ENCODE measurements around the gene IGF1R.

Gene IGF1R

DNA sequence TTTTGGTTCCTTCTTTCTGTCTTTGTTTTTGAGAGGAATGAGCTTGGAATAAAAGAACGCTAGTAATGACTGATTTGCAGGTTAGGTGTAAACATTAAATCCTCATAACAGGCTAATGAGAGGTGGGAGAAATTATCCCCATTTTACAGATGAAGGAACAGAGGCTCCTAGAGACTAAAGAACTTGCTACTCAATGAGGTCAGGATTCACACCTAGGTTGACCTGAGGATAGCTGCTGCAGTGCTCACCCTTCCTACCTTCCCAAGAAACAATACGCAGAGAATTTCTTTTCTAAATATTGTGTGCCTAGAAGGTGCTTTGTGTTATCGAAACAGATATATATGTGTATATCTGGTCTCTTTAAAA lies 106.3 kb downstream of the IGF1R start:
- DNase-seq = no peak

DNA sequence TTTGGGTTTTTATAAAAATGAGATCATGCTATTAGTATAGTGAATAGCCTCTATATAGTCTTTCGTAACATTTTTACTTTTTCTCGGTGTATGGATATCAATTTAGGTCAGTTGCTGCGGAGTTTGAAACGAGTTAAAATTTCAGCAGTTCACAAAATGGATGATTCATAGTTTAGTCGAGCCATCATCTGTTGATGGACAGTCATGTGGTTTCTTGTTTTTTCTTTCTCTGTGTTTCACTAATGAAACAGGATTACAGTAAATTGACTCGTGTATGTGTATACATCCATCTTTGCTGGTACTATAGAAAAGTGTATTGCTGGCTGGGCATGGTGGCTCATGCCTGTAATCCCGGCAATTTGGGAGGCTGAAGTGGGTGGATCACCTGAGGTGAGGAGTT lies 106.8 kb downstream of the IGF1R start:
- peak; percentile 43 for DNase-seq

DNA sequence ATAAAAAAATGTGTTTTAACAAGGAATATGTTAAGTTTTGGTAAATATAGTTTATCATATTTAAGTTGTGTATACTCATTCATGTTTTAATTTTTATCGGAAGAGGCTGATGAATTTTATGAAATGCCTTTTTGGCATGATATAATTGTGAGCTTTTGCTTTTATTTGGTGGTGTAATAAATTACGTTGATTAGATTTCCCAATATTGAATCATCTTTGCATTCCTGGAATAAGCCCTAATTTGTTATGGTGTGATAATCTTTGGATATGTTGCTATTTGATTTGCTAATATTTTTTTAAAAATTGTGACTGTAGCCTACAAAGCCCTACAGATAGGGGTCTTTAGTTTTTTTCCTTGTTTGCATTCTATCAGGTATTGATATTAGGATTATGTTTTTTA lies 107.4 kb downstream of the IGF1R start:
- DNase-seq = no peak

DNA sequence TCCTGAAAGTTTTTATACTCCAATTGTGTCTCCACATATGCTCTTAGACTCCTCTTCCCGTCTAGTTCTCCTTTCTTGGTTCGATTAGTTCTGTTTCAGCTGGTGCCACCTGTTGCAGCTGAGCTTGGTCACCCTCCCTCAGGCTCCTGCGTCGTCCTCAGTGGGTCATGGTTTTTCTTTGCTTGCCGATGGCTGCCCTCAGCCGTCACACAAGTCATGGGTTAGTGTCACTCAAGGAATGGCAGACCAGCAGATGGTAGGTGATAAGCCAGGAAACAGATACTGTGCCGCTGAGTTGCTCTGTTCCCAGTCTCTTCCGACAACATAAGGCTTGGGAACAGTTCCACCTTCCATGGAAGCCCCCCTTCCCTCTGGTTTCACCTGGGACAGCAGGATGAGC lies 109.9 kb downstream of the IGF1R start:
- no peak for DNase-seq

DNA sequence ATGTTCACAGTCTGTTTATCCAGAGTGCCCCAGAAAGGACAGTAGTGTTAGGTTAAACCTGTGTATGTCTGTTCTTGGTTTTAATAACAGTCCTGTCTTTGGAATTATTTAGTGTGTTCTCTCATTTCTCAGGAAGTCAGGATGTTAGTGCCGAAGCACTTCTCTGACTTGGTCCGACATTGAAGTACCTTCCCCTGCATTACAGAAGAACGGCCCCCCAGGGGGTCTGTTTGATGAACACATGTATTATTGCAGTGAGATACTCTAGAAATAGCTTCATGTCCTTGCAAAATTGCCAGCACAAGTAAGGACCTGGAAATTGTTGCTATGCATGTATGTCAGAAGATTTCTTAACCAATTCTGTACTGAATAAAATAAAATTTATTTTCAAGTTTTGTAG lies 110.9 kb downstream of the IGF1R start:
- no peak for DNase-seq

DNA sequence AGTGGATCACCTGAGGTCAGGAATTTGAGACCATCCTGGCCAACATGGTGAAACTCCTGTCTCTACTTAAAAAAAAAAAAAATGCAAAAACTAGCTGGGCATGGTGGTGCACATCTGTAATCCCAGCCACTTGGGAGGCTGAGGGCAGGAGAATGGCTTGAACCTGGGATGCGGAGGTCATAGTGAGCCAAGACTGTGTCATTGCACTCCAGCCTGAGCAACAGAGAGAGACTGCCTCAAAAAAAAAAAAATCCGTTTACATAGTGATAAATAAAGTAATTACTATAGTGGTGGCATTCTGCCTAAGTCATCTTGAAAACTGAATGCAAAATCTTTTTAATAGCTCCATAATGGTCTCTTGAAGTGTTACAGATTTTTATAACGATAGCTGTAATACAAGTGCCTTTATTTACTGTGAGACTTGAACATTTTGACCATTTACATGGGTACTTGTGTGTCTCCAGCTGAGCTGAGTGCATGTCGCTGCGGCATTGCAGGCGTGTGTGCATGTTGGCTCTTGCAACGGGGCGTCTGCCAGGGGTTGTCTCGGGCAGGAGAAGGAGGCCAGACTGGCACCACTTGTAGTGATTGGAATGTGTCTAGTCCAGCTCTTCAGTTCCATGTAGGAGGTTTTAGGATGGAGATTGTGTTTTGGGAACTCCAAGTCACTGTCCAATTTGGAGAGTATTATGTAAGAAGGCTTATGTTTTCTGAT lies 111.9 kb downstream of the IGF1R start:
- DNase-seq = no peak

DNA sequence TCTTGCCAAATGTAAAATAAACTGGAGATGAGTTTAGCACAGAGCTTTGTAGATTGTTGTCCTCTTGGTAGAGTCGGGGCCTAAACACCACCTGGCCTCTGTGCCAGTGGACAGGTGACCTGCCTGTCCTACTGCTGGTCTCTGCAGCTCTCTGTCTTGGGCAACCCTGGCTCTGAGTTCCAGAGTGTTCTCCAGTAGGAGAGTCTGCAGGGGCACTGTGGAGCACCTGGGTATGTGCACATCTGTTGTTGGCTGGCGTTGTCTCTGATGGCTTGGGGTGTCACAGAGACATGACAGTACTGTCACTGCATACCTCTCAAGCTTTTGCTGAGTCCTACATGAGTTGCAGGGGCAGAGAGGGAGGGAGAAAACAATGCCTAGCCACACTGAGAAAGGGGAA lies 112.6 kb downstream of the IGF1R start:
- no peak for DNase-seq

DNA sequence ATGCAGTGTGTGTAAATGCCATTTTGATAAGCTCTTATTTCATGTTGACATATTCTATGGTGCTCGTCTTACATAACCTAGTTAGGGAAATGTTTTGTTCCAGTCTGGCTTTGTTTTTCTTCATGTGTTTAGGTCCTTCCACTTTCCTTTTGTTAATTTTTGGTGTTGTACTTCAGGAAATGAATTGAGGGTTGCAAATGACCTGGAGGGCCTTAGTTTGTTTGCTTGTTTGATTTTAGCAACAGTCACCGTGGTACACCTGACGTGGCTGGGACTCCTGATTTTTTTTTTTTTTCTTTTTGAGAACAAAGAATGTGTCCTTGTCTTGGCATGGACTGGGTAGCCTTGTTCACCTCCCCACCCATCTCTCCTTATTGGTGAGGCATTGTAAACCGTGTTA lies 114.8 kb downstream of the IGF1R start:
- no peak for DNase-seq

DNA sequence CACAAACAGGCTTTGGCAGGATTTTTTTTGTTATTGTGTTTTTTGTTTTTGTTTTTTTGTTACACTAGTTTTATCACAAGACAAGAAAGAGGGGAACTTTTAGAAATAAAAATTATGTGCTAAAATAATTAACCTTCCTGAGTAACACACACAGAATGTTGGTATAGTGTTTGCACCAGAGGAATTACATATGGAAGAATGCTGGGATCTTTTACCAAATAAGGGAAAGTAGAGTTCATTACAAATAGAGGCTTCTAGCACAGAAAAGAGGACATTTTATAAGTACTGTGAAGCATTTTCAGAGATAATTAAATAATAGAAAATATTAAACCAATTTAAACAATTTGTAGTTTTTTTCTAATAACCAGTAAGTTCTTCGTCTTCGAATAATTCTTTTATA lies 116.0 kb downstream of the IGF1R start:
- DNase-seq = no peak

DNA sequence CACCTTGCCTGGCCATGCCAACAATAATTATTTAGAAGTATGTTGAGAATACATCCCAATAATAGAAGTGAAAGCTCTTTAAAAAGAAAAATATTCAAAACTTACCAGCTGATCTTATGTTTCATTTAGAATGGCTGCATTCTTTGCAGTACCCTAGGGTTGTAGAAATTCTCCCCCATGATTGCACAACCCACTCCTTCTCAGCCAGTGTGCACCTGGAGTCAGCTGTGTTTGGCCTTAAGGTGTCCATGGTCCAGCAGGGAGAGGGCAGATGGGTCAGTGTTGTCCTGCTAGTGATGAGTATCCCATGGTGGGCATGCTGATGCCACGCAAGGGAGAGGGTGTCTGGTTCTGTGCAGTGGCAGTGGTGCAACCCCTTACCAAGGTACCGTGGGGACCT lies 117.3 kb downstream of the IGF1R start:
- no peak for DNase-seq

DNA sequence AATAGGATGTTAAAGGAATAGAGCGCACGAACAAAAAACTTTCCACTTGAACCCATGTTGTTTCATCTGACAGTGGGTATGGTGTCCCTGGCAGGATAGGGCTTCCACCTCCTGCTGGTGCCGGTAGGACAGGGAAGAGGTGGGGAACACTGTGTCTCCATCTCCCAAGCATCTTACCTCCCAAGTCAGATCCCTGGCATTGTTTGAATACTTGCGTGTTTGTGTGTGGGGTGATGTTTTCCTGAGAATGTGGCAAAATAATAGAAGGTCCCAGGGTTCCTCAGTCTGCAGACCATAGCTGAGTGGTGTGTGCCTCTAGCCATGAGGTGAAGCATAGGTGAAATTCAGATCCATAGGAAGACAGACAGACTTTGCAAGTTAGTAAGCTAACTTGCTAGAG lies 119.4 kb downstream of the IGF1R start:
- DNase-seq = no peak

DNA sequence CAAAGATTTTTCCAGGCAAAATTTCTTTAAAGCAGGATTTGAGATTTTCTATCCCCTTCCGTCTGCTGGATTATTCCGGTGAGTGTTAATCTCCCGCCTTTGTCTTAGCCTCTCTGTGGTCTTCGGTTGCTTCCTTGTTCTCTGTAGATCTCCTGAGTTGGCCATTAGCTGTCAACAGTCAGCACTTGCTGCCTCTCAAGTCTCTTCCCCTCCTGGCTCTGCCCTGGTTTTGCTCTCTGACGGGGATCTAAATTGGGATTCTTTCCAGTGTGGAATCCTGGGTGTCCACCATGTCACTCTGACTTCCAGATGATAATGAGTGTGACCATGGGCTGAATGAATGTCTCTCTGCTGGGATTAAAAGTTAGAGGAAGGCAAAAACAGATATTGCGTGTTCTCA lies 121.5 kb downstream of the IGF1R start:
- no peak for DNase-seq

DNA sequence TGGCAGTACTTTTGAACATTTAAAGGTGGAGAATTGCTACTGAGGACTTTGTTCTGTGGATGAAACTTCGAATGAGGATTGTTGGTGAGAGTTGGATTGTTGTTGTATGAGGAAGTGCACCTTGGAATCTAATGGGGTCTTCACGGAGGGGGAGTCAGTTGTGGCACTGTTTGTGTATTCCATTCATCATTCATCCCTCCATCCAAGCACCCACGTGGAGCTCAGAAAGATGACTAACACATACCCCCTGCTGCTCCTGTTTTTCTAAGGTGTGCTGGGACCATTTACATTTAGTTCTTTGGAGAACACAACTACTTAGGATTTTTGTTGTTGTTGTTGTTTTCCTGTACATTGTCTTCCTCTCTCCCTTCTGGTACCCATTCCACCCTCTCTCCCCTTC lies 122.6 kb downstream of the IGF1R start:
- no peak for DNase-seq

DNA sequence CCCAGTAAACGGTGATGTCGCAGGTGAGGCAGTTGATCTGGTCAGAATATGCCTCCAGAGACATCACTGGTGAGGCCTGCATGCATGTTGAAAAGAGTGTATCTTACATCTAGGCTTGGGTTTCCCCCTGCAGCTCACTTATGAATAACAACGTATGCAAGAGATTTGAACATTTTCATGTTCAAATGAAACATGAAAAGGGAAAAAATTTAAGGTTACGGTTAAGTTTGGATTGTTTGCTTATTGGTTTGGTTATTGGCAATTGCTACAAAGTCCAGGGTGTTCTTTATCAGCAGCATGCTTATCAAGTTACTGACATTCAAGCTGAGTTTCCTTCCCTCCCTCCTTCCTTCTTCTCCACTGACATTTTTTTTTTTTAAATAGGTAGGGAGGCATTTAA lies 123.2 kb downstream of the IGF1R start:
- DNase-seq = no peak

DNA sequence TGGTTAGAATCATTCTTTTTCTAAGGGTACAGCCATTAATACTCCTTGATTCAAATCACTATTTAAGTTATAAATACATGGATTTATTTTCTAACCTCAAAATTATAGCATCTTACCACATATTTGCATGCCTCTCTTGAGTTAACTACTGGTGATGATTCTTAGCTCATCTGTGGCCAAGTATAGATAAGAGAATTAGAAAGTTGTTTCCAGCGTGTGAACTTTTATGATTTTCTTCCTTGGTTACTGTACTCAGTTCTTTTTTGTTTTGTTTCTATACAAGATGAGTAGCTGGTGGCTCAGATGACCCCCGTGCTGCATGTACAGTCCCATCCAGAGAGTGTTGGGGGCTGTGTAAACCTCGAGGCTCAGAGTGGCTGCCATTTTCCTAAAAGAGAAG lies 124.6 kb downstream of the IGF1R start:
- no peak for DNase-seq

DNA sequence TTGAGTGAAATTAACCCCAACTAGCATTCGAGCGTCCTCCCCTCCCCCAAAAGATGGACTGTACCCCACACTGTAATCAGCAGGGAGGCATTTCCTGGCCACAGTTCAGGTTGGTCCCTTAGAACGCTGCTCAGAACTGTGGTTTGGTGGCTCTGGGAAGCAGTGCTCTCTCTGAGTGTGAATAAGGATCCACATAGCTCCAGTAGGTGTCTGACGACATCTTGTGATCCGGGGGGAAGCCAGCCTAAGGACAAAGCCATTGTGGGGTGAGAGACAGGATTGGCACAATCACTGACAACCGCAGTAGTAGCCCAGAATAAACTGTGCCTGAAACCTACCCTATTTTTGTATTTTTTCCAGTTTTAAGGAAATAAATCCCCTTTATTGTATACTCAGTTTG lies 125.3 kb downstream of the IGF1R start:
- no peak for DNase-seq

DNA sequence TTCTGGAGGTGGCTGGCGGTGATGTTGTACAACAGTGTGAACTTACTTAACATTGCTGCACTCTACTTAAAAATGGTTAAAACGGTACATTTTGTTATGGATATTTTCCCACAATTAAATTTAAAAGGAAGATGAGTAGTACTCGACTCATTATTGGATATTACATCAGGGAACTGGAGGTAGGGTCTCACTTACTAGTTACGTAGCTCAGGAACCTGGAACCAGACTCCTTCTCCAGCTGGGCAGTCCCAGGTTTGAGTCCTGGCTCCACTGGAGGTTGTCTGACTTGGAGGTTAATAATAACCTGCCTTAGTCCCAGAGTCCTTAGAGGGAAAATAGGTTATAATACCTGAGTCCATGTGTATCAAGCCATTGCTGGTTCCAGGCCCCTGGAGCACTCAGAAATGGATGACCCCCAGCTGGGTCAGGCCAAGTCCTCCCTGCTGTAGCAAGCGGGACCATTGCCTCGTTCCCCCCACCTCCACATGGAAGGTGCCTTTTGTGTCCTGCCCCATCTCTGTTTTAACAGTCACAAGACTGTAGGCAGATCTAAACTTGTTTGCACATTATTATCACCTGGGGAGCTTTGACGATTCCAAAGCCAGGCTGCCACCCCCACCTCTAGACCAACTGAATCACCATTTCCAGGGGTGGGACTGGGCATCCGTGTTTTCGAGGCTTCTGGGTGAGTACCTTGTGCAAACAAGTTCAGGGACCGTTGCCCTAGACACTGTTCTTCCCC lies 126.6 kb downstream of the IGF1R start:
- DNase-seq = no peak

DNA sequence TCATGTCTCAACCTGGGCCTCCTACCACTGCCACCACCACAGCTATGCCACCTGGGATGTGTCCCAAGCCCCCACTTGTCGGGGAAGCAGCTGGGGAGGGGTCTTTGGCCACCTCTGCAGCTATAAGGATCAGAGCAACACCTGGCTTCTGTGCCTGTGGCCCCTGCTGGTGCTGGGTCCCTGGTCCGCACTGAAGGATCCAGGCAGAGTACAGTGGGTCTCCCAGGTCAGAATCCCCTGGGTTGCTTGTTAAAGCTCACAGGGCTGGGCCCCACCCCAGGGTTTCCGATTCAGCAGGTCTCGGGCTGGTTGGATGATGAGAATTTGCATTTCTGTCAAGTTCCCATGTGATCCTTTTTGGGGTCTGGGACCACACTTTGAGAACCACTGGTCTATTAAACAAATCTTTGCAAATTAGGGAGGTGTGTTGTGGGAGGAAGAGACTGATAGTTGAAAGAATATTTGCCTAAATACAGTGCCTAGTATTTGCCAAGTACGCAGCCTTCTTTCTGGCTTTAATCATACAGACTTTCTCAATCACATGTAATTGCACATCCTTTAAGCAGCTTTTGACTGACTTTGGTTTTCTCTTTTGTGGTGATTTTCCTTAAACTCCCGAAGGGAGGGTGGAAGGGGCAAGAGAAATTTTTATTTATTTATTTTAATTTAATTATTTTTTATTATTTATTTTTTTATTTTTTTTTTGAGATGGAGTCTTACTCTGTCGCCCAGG lies 127.3 kb downstream of the IGF1R start:
- DNase-seq = no peak

DNA sequence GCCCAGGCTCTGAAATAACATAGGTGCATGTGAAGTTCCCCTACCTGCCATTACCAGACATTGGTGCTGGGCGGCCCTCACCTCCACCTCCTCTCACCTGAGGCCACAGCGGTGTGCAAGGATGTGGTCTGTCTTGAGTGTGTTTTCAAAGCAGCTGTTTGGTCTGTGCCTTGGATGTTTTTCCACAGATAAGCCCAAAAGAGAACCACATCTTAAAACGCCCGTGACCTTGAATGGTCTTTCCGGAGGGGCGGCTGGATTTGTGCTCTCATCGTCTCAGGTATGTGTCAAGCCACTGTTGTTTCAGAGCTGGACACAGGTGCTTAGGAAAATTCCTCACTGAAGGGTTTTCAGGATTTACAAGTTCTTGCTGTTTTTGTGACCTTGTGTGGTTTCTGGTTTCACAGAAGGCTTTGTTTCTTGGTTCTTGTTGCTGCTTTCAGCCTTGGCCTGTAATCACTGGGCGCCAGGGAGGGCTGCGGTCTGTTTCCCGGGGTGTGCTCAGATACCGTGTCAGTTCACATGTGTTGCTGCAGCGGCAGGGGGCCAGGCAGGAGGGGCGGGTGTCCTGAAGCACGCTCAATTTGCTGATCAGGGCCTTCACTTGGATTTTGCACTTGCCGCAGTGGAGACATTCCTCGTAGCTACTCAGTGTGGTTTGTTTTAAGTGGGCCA lies 128.4 kb downstream of the IGF1R start:
- peak; percentile 82 for DNase-seq

DNA sequence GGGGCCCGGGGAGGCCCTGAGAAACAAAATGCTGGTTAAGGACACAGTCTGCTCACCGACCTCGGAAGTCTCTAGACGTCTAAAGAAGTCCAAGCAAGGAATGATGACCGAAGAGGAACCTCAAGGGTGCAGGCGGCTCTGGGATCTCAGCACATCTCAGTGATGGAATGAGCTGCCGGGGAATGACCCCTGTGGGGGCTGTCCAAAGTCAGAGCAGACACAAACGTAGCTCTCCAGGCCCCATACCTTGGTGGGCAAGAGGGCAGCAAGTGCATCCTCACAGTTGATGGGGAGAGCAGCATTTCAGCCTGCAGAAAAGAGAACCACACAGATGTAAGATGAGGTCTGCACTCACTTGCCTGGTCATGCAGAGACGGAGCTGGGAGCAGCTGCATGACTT lies 129.1 kb downstream of the IGF1R start:
- DNase-seq = no peak

DNA sequence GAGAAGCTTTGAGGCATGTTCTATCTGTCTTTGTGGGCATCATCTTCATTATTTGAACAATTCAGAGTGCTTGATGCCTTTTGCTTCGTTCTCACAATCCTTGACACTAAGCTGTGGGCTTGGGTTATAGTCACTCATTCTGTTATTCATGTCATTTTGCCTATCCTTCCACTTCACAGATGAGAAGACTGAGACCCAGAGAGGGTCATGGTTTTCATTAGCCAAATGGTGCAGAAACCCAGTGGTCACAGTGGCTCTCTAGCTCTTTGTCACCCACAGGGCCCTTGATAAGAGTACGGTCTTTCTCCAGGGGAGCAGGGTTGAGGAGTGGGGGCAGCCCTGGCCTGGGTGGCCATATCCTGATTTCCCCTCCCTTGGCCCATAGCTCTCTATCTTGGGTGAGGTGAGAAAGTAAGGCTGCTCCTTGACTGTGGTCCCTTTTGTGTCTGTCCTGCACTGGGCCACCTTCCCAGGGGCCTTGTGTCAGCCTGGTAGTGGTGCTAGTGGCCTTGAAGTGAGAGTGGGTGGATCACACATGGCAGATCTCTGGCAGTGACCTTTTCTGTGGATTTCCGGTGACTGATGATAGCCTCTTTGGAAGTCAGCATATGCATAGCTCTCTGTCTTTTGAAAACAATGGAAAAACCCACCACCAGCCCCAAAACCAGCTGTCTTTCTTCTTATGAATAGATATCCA lies 130.1 kb downstream of the IGF1R start:
- no peak for DNase-seq

DNA sequence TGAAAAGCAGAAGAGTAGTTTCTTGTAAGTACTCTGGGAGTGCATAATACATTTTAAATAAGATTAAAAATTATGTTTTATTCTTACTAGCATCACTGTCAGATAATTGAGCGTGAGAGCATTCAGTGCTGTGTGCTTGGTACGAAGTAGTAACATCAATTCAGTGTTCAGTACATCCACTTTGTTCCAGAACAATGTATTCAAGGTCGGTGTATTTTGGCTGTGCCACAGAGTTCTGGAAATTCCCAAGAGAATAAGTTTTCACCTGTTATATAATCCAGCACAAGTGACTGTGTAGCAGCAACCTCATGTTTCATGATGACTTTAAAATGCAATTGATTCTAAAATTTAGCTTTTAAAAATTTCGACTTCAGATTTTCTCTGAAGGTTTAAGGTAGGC lies 130.6 kb downstream of the IGF1R start:
- no peak for DNase-seq

DNA sequence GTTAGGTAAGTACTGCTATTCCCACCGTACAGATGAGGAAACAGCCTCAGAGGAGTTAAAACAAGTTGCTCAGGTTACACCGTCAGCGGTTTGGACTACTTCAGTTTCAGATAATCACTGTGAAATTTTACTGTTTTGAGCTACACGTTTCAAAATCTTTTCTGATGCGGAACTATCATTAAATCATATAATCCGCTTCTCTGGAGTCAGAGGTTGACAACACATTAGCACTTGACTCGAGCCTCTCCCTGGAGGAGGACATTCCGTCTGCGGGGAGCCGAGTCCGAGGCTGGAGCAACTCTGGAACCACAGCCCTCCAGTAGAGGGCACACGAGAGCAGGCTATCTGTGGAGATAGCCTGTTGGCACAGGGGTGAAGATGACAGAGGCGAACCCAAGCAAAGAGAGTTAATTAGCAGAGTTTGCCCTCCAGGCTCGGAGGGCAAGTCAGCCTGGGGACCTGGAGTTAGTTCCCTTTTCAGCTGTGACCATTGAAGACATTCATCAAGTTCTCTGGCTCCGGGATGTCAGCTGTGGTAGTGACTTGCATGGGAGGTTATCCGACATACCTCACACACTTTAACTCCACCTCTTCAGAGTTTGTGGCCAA lies 131.2 kb downstream of the IGF1R start:
- DNase-seq = peak; percentile 67
